Ovary (tissue), 9 donors: ENCODE measurements around the gene RNF7. TPM values are rescaled to one million over a fixed set of nuclear protein-coding genes. Genes with fewer than 3 reads are reported as not detected.

ENCODE experiments used
- DNase-seq, 5 donors: peaks; one replicate each; pipeline ENCODE4 v3.0.0-alpha.2; 2019 to 2020
- H3K27ac ChIP-seq, 2 donors: fragments of 200-600 bp; one replicate each; pipeline versions ENCODE4 v1.5.1 to v1.8.0; 2019 to 2022
- H3K27me3 ChIP-seq: fragments of 200-600 bp; one replicate; pipeline ENCODE4 v1.8.0; 2022
- H3K36me3 ChIP-seq: fragments of 200-600 bp; sonication (generic); one replicate; pipeline ENCODE4 v1.5.1; 2019
- H3K4me1 ChIP-seq: one replicate; pipeline ENCODE4 v1.8.1; 2013; ENCODE audit warnings: mild to moderate bottlenecking, moderate library complexity; ENCODE audit not compliant: insufficient read depth
- H3K4me3 ChIP-seq: fragments of 200-600 bp; sonication (generic); one replicate; pipeline ENCODE4 v1.5.1; 2017
- H3K9me3 ChIP-seq, 2 donors: fragments of 200-600 bp in 1 of 2; sonication (generic) in 1 of 2; one replicate each; pipeline versions ENCODE4 v1.5.1 to v1.8.1; 2013 to 2019; ENCODE audit warnings: mild to moderate bottlenecking in 1 of 2, moderate library complexity in 1 of 2
- CTCF ChIP-seq, 3 donors: fragments of 450-650 bp in 2 of 3; fragments of 200-600 bp in 1 of 3; IDR thresholded peaks; one replicate each; pipeline versions ENCODE4 v1.5.1 to v1.8.0; 2016 to 2022; ENCODE audit warnings: antibody characterized with exemption in 3 of 3, mild to moderate bottlenecking in 1 of 3
- EP300 ChIP-seq: sonication (generic); formaldehyde crosslinking; IDR thresholded peaks from one replicate; pipeline ENCODE4 v1.6.1; 2017; ENCODE audit warnings: antibody characterized with exemption
- POLR2A ChIP-seq: fragments of 450-650 bp; IDR thresholded peaks from one replicate; pipeline ENCODE4 v1.6.1; 2017; ENCODE audit warnings: antibody characterized with exemption, mild to moderate bottlenecking, moderate library complexity
- WGBS, 3 donors: extraction: QIAGEN DNeasy Blood & Tissue Kit in 1 of 3; methylation state at CpG; one replicate each; pipeline versions ENCODE4 v1.1.5 to v1.1.7; 2013 to 2017; 5-methylcytosine and 5-hydroxymethylcytosine counted together
- intact Hi-C, 4 donors: fragments of 100-400 bp; cut with DNase I; formaldehyde crosslinking; loops; one replicate each; pipeline versions ENCODE4 v1.11.0 to v1.15.1; 2022 to 2023
- polyA plus RNA-seq, 2 donors: library from polyadenylated mRNA; stranded (reverse); fragments of 200-250 nt in 1 of 2; fragments of 350-450 nt in 1 of 2; fragmentation: Illumina TruSeq in 1 of 2; extraction: RNeasy Lipid Tissue Mini Kit (QIAGEN cat#74804) in 1 of 2; gene quantifications; one replicate each; pipeline ENCODE4 v1.2.3, GENCODE V29; 2013 to 2014
- total RNA-seq, 7 donors: library from RNA; depleted of rRNA in 2 of 7; stranded (reverse); fragments of >200 nt in 2 of 7; fragmentation: NEBNext Ultra II Directional in 3 of 7; extraction: Animal tissue kit (Norgen Biotek cat#: 25700) in 3 of 7; gene quantifications; one replicate each; pipeline versions ENCODE4 v1.1.0 to v1.2.4, GENCODE V29; 2016 to 2023
- donor health status: DM: no; HTN: no; CAD: no; lungs with moderate emphysema.
- donor health status: DM: no; HTN: no; CAD: no.
- donor health status: Bipolar disorder and iron deficiency.
- donor health status: DM: yes; HTN: yes; CAD: no.
- donor health status: DM: no; HTN: no; CAD: no.
- donor health status: DM: yes; HTN: yes; CAD: no.

Gene RNF7
- total and polyA plus RNA-seq, 9 donors = 70.2 to 100 (median 79.1) TPM

GRCh38 chr3:141710121-141710520 lies 28.0 kb upstream of the RNF7 start:
- TF ChIP-seq POLR2A = no peak
- TF ChIP-seq CTCF (IDR thresholded peaks at IDR 0.05) = no peak
- no peak for TF ChIP-seq EP300
- no peaks in the 10 kb centered on the region for H3K9me3 ChIP-seq
- H3K36me3 ChIP-seq = no peaks in the 10 kb centered on the region
- intact Hi-C loops = no loop called here
- H3K4me1 ChIP-seq = no peaks in the 10 kb centered on the region
- no peak overlapping the region for H3K4me3 ChIP-seq
- WGBS, 3 donors = 90 to 92% (median 91%) methylated on average over 6 of the region's 6 CpGs
- no peak for DNase-seq
- no peaks in the 10 kb centered on the region for H3K27me3 ChIP-seq
- peak overlapping the region in 1 of 2 donors; percentile 62 for H3K27ac ChIP-seq

- Histone ChIP-seq H3K36me3 (no peaks in the 10 kb centered on the region), H3K4me3 (no peak overlapping the region), H3K9me3 (no peaks in the 10 kb centered on the region), H3K27ac (peak overlapping the region in 1 of 2 donors; percentile 62), H3K27me3 (no peaks in the 10 kb centered on the region), H3K4me1 (no peaks in the 10 kb centered on the region)
- 16 to 17% (median 17%) methylated on average over 6 of the region's 6 CpGs for WGBS, 3 donors
- intact Hi-C loops = no loop called here
- DNase-seq = peak in 4 of 5 donors; percentile 37 to 45 (median 44)
- TF ChIP-seq CTCF (IDR thresholded peaks at IDR 0.05) (no peak), EP300 (no peak), POLR2A (no peak)
These were observed 27.0 kb upstream of the RNF7 start for GRCh38 chr3:141710888-141711616.

GRCh38 chr3:141714671-141715070 lies 23.4 kb upstream of the RNF7 start:
- no peak overlapping the region for H3K27ac ChIP-seq
- no peak for TF ChIP-seq POLR2A
- TF ChIP-seq CTCF (IDR thresholded peaks at IDR 0.05) = no peak
- no peak for TF ChIP-seq EP300
- H3K9me3 ChIP-seq = no peaks in the 10 kb centered on the region
- 86 to 94% (median 90%) methylated on average over 1 of the region's 1 CpG for WGBS, 3 donors
- intact Hi-C loops = no loop called here
- no peak overlapping the region for H3K4me3 ChIP-seq
- H3K36me3 ChIP-seq = no peaks in the 10 kb centered on the region
- H3K27me3 ChIP-seq = no peaks in the 10 kb centered on the region
- DNase-seq = no peak
- H3K4me1 ChIP-seq = no peaks in the 10 kb centered on the region

GRCh38 chr3:141722081-141722480 lies 16.0 kb upstream of the RNF7 start:
- Histone ChIP-seq H3K4me1 (no peaks in the 10 kb centered on the region), H3K36me3 (no peaks in the 10 kb centered on the region), H3K27ac (no peak overlapping the region), H3K27me3 (no peaks in the 10 kb centered on the region), H3K4me3 (no peak overlapping the region), H3K9me3 (no peaks in the 10 kb centered on the region)
- TF ChIP-seq POLR2A (no peak), CTCF (IDR thresholded peaks at IDR 0.05) (no peak), EP300 (no peak)
- intact Hi-C loops = no loop called here
- 91 to 93% (median 92%) methylated on average over 2 of the region's 2 CpGs for WGBS, 3 donors
- no peak for DNase-seq
